GM21717 (cell line): ENCODE results near the gene MT1HL1.

Source experiments
- ATAC-seq: cut with Tn5 transposase; IDR thresholded peaks from one replicate; pipeline ENCODE4 v1.9.1; 2021; ENCODE audit warnings: mild to moderate bottlenecking, moderate library complexity; ENCODE audit not compliant: unreplicated experiment

MT1HL1 gene

GRCh38 chr1:237004116-237004515 lies at the start of gene MT1HL1:
MT1HL1 (minus strand) TSS chr1:237004441; CDS start chr1:237004372, 69 bp downstream.
- no peak for ATAC-seq

GRCh38 chr1:237050915-237051314 lies 46.7 kb upstream of the MT1HL1 start:
- ATAC-seq, result no peak

DNA sequence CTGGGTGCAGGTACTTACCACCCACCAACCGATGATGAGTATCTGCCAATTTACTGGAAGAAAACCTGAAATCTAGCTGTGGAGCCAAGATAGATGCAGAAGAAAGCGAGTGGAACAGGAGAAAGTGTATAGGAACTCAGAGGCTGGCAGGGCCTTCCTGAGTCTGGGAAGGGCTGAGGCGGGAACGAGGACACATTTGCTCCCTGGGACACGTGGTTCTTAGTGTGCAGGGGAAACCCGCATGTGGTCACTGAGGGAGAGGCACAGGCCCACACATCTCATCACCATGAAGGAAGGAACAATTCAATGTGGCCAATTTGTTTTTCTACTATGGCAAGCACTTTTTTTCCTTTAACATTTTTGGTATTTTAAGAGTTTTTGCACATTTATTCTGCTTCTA lies 45.9 kb upstream of the MT1HL1 start:
- no peak for ATAC-seq

GRCh38 chr1:237048803-237049202 lies 44.6 kb upstream of the MT1HL1 start:
- ATAC-seq, result no peak

- no peak for ATAC-seq
These were observed 41.2 kb upstream of the MT1HL1 start for GRCh38 chr1:237045278-237046016.

- ATAC-seq, result no peak
These were observed 39.8 kb upstream of the MT1HL1 start for GRCh38 chr1:237043846-237044636.

GRCh38 chr1:237042892-237043576 lies 38.8 kb upstream of the MT1HL1 start:
- no peak for ATAC-seq

- ATAC-seq, result no peak
These were observed 38.3 kb upstream of the MT1HL1 start for GRCh38 chr1:237042526-237042891.

GRCh38 chr1:237041795-237042525 lies 37.7 kb upstream of the MT1HL1 start, which contains the start of gene RYR2:
RYR2 (plus strand) TSS chr1:237042184; CDS start chr1:237042522, 338 bp downstream.
- no peak for ATAC-seq

DNA sequence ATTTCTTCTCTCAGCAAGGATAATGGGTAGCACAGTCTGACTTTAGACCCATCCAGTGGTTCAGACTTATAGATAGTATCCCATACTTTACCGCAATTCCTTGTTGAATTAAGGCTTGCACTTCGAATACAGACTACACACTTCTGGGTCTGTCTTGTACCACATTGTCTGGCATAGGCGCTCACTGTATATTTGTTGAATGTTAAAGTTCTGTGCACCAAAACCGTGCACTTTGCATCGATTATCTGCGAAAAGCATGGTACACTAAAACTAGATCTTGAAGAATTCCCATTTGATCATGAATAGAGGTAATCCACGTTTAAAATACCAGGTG lies 37.2 kb upstream of the MT1HL1 start:
- ATAC-seq, result no peak

DNA sequence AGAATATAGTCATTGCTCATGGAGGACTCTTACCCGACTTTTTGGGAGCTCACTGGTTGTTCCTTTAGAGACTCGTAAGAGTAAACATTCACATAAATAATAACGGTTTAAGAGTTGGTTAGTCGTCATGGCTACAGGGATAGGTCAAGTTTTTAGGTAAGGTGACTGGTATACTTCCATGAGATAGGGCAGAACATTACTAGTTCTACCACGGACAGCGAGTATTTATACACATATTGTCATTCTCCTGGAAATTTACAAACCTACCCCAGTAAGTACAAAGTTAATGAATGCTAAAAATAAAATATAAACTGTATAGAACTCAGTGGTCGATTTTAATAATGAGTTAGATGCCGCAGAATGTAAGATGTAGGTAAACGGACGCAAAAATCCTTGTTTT lies 36.6 kb upstream of the MT1HL1 start:
- no peak for ATAC-seq

- no peak for ATAC-seq
These were observed 34.0 kb upstream of the MT1HL1 start for GRCh38 chr1:237038211-237038610.

- ATAC-seq, result no peak
These were observed 31.5 kb upstream of the MT1HL1 start for GRCh38 chr1:237035759-237036158.

- no peak for ATAC-seq
These were observed 29.6 kb upstream of the MT1HL1 start for GRCh38 chr1:237033804-237034203.

DNA sequence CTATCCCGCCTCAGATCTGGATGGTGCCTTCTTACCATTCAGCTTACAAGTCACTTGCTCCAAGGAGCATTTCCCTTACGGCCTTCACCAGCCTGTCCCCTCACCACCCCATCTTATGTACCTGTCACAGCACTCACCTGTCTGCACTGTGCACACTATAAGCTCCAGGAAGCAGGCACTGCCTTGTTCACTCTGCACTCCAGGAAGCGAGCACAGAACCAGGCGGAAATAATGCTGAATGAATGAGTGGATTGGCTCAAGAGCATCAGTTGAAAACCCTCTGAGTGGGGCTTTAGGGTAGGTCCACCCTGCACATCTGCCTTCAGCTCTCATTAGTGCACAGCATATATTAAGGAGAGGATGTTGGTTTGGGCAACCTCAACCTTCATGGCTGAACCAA lies 28.8 kb upstream of the MT1HL1 start:
- no peak for ATAC-seq

GRCh38 chr1:237032029-237032428 lies 27.8 kb upstream of the MT1HL1 start:
- ATAC-seq, result peak; percentile 97

- no peak for ATAC-seq
These were observed 27.2 kb upstream of the MT1HL1 start for GRCh38 chr1:237031480-237031879.

DNA sequence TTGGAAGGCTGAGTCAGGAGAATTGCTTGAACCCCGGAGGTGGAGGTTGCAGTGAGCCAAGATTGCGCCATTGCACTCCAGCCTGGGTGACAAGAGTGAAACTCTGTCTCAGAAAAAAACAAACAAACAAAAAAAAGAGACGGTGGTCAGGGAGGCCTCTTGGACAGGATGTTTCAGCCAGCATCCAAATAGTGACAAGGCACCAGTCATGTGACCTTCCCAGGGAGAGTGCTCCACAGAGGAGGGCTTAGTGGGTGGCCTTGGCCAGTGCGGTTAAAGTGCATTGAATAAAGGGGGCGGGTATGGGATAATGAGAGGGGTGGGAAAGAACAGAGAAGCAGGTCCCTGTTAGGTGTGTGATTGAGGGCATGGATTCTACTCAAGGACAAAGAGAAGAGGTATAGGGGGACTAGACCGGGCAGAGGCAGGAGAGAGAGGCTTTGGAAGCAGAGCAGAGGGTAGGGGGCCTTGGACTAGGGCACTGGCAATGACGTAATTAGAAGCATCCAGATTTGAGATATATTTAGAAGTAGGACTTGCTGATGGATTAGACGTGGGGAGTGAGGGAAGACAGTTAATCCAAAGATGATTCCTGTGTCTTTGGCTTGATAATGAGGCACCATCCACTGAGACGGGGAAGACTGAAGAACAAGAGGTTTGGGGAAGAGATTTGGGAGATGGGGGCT lies 25.8 kb upstream of the MT1HL1 start:
- ATAC-seq, result no peak

DNA sequence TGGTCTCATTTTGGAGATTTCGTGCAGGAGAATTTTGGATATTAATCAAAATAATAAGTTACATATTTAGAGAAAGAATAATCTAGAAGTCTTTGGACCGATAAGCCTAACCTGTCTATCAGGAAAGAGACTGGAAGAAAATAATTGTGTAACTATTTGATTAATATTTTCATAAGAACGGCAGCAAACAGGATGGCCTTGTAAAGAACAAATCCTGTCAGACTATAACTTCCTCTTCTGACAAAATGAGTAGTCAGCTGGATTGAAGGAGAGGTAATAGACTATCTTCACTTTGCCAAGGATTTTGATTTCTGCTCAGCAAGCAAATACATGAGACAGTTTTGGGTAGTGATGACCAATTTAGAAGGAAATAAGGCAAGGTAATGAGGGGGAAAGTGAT lies 25.0 kb upstream of the MT1HL1 start:
- ATAC-seq, result no peak

DNA sequence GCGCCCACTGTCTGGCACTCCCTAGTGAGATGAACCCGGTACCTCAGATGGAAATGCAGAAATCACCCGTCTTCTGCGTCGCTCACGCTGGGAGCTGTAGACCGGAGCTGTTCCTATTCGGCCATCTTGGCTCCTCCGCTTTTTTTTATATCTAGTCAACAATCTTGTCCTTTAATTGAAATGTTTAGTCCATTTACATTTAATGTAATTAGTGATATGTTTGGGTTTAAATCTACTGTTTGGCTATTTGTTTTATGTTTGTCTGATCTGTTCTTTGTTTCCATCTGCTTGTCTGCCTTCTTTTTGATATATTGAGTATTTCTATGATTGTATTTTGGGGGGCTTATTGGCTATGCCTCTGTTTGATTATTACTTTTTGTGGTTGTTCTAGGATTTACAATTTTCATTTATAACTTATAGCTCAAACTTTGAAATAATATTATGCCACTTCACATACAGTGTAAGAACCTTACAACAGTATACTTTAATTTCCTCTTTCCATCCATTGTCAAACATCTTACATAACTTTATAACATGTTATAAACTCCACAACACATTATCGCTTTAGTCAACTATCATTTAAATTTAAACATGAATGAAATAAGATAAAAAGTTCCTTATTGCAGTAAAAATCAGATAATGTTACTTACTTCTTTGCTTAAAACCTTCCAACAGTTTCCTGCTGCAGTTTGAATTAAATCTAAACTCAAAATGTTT lies 21.3 kb upstream of the MT1HL1 start:
- ATAC-seq, result no peak
